Body of pancreas (tissue), 4 donors: Measurements from ENCODE around the gene DLST.

Experiments used
- POLR2A ChIP-seq, 3 donors: fragments of 450-650 bp; IDR thresholded peaks; one replicate each; pipeline ENCODE4 v1.6.1; 2016; ENCODE audit warnings: antibody characterized with exemption in 3 of 3, mild to moderate bottlenecking in 2 of 3
- TF ChIP-seq, protein P1 (sequence below), 7 experiments: fragments of 450-650 bp in 4 of 7; fragments of 200-600 bp in 3 of 7; sonication (generic) in 3 of 7; IDR thresholded peaks; one replicate each; pipeline ENCODE4 v1.5.1; 2016 to 2019; ENCODE audit warnings: antibody characterized with exemption in 7 of 7

GRCh38 chr14:74936731-74937130 lies 55.0 kb downstream of the DLST start:
- TF ChIP-seq POLR2A (IDR thresholded peaks at IDR 0.05) = no peak
- TF ChIP-seq, protein P1, sequence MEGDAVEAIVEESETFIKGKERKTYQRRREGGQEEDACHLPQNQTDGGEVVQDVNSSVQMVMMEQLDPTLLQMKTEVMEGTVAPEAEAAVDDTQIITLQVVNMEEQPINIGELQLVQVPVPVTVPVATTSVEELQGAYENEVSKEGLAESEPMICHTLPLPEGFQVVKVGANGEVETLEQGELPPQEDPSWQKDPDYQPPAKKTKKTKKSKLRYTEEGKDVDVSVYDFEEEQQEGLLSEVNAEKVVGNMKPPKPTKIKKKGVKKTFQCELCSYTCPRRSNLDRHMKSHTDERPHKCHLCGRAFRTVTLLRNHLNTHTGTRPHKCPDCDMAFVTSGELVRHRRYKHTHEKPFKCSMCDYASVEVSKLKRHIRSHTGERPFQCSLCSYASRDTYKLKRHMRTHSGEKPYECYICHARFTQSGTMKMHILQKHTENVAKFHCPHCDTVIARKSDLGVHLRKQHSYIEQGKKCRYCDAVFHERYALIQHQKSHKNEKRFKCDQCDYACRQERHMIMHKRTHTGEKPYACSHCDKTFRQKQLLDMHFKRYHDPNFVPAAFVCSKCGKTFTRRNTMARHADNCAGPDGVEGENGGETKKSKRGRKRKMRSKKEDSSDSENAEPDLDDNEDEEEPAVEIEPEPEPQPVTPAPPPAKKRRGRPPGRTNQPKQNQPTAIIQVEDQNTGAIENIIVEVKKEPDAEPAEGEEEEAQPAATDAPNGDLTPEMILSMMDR (IDR thresholded peaks at IDR 0.05) = no peak
